HepG2 (cell line): ENCODE measurements around the gene CLEC18C. TPM values are rescaled to one million over a fixed set of nuclear protein-coding genes. Genes with fewer than 3 reads are reported as not detected.
A peak's percentile ranks its signal among the peaks of the same experiment; 100 is the strongest.
"Not testable (repeated sequence)": the region's sequence is repeated elsewhere in the genome, so short reads cannot be mapped to it uniquely, and the experiment has no call there.

Experiments used
- ATAC-seq: fragments of 200-7000 bp; cut with Tn5 transposase; 3 replicates; pipeline ENCODE4 v1.9.1; 2020; ENCODE audit warnings: mild to moderate bottlenecking, moderate library complexity
- BruUV-seq: library from RNA; stranded (reverse); fragments of 400-500 nt; replicated peaks from 2 replicates; lab custom pipeline; 2021; lab: Mats Ljungman, UMichigan
- CTCF ChIA-PET: fragments of 300-600 bp; formaldehyde crosslinking; extraction: SDS; loops from one replicate; lab custom pipeline; 2021; ENCODE audit warnings: low total read pairs, inconsistent platforms, low intra/inter-chr PET ratio; lab: Yijun Ruan, JAX
- POLR2A ChIA-PET: fragments of 350-600 bp; sonication (Branson Sonifier 250); formaldehyde crosslinking; loops from one replicate; lab custom pipeline; 2020; ENCODE audit warnings: antibody characterized with exemption, inconsistent platforms; lab: Yijun Ruan, JAX
- DNase-seq: peaks from one replicate; pipeline ENCODE4 v3.0.0-alpha.2; 2015; ENCODE audit warnings: low spot score
- FAIRE-seq: peaks from 3 replicates; lab custom pipeline; 2011; peaks lifted over from hg19 to GRCh38; lab: Jason Lieb, UNC
- H2AFZ ChIP-seq: one replicate; pipeline ENCODE4 v1.6.1; 2011; ENCODE audit warnings: low read length, inconsistent platforms
- H3K27ac ChIP-seq: fragments of 300-600 bp; 3 replicates; pipeline ENCODE4 v1.8.0; 2011; ENCODE audit warnings: mixed run types, mild to moderate bottlenecking, mixed read lengths, low read length, inconsistent platforms; ENCODE audit not compliant: insufficient read depth; ENCODE audit errors: extremely low read length
- H3K27me3 ChIP-seq, 2 experiments: fragments of 200-600 bp in 1 of 2; 2 replicates in 1 of 2; 3 replicates in 1 of 2; pipeline versions ENCODE4 v1.6.0 to v1.8.0; 2011; ENCODE audit warnings: low read length in 2 of 2, mild to moderate bottlenecking in 2 of 2, moderate library complexity in 2 of 2, inconsistent platforms in 1 of 2; ENCODE audit not compliant: insufficient read depth in 2 of 2, control insufficient read depth in 1 of 2
- H3K36me3 ChIP-seq, 2 experiments: fragments of 200-600 bp in 1 of 2; replicated peaks in 1 of 2; 2 replicates in 1 of 2; 3 replicates in 1 of 2; pipeline versions ENCODE4 v1.5.1 to v1.8.0; 2011; ENCODE audit warnings: low read length in 2 of 2, inconsistent platforms in 1 of 2; ENCODE audit not compliant: insufficient read depth in 2 of 2, control insufficient read depth in 1 of 2
- H3K4me1 ChIP-seq: 2 replicates; pipeline ENCODE4 v1.5.1; 2012; ENCODE audit warnings: low read length, inconsistent platforms; ENCODE audit not compliant: insufficient read depth
- H3K4me2 ChIP-seq: 2 replicates; pipeline ENCODE4 v1.6.0; 2011; ENCODE audit warnings: low read depth, low read length, inconsistent platforms
- H3K4me3 ChIP-seq, 3 experiments: fragments of 200-600 bp in 1 of 3; sonication (generic), shearing (Covaris generic) in 1 of 3; replicated peaks in 1 of 3; 2 replicates each; pipeline ENCODE4 v1.5.1; 2011 to 2016; ENCODE audit warnings: low read length in 3 of 3, inconsistent platforms in 2 of 3, low read depth in 2 of 3, mild to moderate bottlenecking in 2 of 3, control low read depth in 1 of 3, mixed read lengths in 1 of 3; ENCODE audit not compliant: insufficient read depth in 1 of 3
- H3K79me2 ChIP-seq: one replicate; pipeline ENCODE4 v1.6.1; 2011; ENCODE audit warnings: low read length, inconsistent platforms; ENCODE audit not compliant: insufficient read depth
- H3K9ac ChIP-seq: 2 replicates; pipeline ENCODE4 v1.6.0; 2011; ENCODE audit warnings: mild to moderate bottlenecking, low read depth, low read length, inconsistent platforms; ENCODE audit not compliant: insufficient read depth
- H3K9me3 ChIP-seq: 2 replicates; pipeline ENCODE4 v1.5.1; 2012; ENCODE audit warnings: mild to moderate bottlenecking, low read length
- H4K20me1 ChIP-seq: 2 replicates; pipeline ENCODE4 v1.6.0; 2011; ENCODE audit warnings: inconsistent platforms, mild to moderate bottlenecking, low read length, moderate library complexity; ENCODE audit not compliant: insufficient read depth
- PHF8 ChIP-seq: sonication (generic); formaldehyde crosslinking; IDR thresholded peaks from 2 replicates; pipeline ENCODE4 v1.5.0; 2020; ENCODE audit warnings: missing genetic modification reagents
- ZFY ChIP-seq: sonication (generic); formaldehyde crosslinking; IDR thresholded peaks from 2 replicates; pipeline ENCODE4 v1.4.0; 2020; ENCODE audit warnings: missing genetic modification reagents
- WGBS: methylation state at CpG from one replicate; pipeline ENCODE4 v1.1.6; 2017; ENCODE audit warnings: low lambda C conversion rate; 5-methylcytosine and 5-hydroxymethylcytosine counted together
- in situ Hi-C: cut with HindIII; loops from 2 replicates; pipeline ENCODE4 v1.10.0; 2017; ENCODE audit warnings: low pct_unique_long_range_greater_than_20kb; ENCODE audit not compliant: extremely low pct_ligation_motif_present
- intact Hi-C: fragments of 100-400 bp; cut with micrococcal nuclease; formaldehyde crosslinking; loops from one replicate; pipeline ENCODE4 v1.10.0; 2022; ENCODE audit not compliant: unreplicated experiment
- polyA plus RNA-seq, 8 experiments: library from polyadenylated mRNA; depleted of rRNA in 3 of 8; stranded (reverse) in 7 of 8; unstranded in 1 of 8; fragments of >200 nt; fragmentation: Illumina TruSeq in 4 of 8; extraction: Trizol in 4 of 8; gene quantifications; 2 replicates each; pipeline versions ENCODE4 v1.2.1 to v1.2.3, GENCODE V29; 2011 to 2016; ENCODE audit warnings: low read depth in 4 of 8, missing spikeins in 1 of 8, mixed read lengths in 1 of 8; ENCODE audit not compliant: insufficient read depth in 1 of 8
- total RNA-seq, 5 experiments: library from RNA; depleted of rRNA; stranded (reverse); fragments of >200 nt; fragmentation: Illumina TruSeq; extraction: Trizol; gene quantifications; 2 replicates each; pipeline ENCODE4 v1.2.3, GENCODE V29; 2016; ENCODE audit warnings: low read depth in 1 of 5

The CLEC18C gene
- total and polyA plus RNA-seq, 2 of the 13 experiments (the other 11 are each of a cell fraction or from before 2014, with no cell fraction given), result 0.15 to 0.29 TPM

DNA sequence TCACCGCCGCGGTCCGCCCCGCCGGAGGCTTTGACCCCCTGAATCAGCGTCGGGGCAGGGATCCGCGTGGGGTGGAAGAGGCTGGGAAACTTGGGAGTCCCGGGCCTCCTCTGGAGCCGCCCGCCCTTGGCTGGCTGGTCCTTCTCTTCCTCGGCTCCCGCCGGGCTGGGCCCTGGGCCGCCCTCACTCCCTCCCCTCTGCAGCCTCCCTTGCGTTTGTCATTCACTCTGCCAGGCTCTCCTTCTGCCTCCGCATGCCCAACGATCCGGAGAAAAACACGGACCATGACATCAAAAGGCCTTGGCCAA lies 15.0 kb downstream of the CLEC18C start:
- in situ Hi-C loops, CTCF ChIA-PET, POLR2A ChIA-PET, H3K27me3 ChIP-seq, H3K36me3 ChIP-seq, H2AFZ ChIP-seq, BruUV-seq, intact Hi-C loops, H3K9me3 ChIP-seq, H3K79me2 ChIP-seq, H3K27ac ChIP-seq, DNase-seq, FAIRE-seq, H3K4me3 ChIP-seq, H3K9ac ChIP-seq, H4K20me1 ChIP-seq, H3K4me2 ChIP-seq, H3K4me1 ChIP-seq: not testable (repeated sequence)
- TF ChIP-seq ZFY (CRISPR knock-in tag) (peak; percentile 17), PHF8 (0 out of 2 replicates have a peak, but pooled peaks have one; percentile 29)
- no CpG with 5 or more reads among the region's 22 CpGs for WGBS
- ATAC-seq, result peak; percentile 64

DNA sequence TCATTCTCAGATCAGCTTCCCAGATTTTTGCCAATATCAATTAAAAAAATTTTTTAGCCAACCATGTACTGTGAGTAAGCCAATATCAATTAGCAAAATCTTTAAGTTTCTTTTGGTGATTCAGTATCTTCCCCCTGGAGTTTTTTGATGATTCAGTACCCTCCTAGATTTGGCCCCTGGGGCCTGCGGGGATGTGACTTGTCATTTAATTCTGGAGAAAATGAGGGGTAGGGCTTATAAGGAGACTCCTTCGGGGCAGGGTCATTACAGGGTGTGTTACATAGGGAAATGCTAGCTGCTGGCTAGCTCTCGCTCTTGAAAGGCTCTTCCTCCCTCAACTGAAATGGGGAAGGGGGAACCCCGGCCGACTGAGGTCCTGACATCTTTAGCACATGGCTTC lies 17.0 kb downstream of the CLEC18C start:
- CTCF ChIA-PET, FAIRE-seq, in situ Hi-C loops: not testable (repeated sequence)

More for the DNA sequence above, 17.0 kb downstream of the CLEC18C start:
- H2AFZ ChIP-seq, H3K4me2 ChIP-seq, H3K4me1 ChIP-seq, ATAC-seq, H4K20me1 ChIP-seq, DNase-seq, H3K9me3 ChIP-seq, H3K36me3 ChIP-seq, H3K27ac ChIP-seq, intact Hi-C loops, H3K9ac ChIP-seq, H3K79me2 ChIP-seq, POLR2A ChIA-PET, H3K27me3 ChIP-seq, H3K4me3 ChIP-seq, BruUV-seq: not testable (repeated sequence)
- no CpG with 5 or more reads among the region's 5 CpGs for WGBS
